Astrocyte of the hippocampus (primary cell): ENCODE results near the gene ANKRD53.

Experiments used
- DNase-seq: peaks from one replicate; pipeline ENCODE4 v3.0.0; 2011; ENCODE audit warnings: low read depth, low spot score

ANKRD53 gene, protein sequence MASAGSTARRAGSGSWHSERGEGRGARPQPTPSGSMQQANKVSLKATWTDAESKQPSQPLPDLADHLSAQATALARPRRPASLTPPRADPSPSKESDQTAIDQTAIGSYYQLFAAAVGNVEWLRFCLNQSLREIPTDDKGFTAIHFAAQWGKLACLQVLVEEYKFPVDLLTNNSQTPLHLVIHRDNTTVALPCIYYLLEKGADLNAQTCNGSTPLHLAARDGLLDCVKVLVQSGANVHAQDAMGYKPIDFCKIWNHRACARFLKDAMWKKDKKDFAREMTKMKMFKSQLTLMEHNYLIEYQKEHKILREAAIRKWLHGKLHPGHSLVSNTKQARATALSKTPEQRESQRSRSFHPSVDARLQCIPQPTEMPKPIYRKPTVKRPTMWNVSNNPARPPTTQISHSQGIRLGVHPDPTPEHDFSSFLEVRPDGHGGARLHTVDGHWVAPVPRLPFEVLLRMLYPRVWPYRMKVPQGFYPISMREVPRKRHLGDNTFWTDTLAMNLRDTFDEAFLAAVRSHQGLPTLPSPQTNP

DNA sequence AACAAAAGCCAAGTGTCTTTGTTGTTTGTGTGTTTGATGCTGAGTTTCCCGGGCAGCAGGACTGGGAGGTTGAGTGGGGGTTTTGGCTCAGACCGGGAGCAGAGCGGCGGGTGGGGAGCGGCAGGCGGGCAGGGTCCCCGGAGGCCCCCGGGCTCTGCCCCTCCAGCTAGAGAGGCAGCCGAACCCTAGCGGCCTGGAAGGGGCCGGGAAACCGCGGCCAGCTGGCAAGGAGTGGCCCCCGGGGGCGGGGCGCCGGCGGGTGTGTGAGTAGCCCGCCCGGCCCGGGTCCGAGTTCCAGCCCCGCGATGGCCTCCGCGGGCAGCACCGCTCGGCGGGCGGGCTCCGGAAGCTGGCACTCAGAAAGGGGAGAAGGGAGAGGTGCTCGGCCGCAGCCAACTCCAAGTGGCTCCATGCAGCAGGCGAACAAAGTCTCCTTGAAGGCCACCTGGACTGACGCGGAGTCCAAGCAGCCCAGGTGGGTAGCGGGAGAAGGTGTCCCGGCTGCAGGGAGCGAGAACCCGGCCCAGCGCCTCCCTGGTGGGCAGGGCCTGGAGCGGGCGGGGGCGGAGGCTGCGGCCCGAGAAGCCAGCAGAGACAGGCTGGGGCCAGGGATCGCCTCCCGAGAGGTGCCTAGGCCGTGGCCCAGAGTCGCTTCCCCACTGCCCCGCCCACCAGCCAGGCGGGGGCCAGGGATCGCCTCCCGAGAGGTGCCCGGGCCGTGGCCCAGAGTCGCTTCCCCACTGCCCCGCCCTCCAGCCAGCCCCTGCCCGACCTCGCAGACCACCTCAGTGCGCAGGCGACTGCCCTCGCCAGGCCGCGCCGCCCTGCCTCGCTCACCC lies at the start of gene ANKRD53:
Gene ANKRD53 (plus strand): TSS at position 290 of the 839 bp plus-strand sequence. CDS start 16 bp downstream, at position 306.
- DNase-seq: peak; percentile 69

DNA sequence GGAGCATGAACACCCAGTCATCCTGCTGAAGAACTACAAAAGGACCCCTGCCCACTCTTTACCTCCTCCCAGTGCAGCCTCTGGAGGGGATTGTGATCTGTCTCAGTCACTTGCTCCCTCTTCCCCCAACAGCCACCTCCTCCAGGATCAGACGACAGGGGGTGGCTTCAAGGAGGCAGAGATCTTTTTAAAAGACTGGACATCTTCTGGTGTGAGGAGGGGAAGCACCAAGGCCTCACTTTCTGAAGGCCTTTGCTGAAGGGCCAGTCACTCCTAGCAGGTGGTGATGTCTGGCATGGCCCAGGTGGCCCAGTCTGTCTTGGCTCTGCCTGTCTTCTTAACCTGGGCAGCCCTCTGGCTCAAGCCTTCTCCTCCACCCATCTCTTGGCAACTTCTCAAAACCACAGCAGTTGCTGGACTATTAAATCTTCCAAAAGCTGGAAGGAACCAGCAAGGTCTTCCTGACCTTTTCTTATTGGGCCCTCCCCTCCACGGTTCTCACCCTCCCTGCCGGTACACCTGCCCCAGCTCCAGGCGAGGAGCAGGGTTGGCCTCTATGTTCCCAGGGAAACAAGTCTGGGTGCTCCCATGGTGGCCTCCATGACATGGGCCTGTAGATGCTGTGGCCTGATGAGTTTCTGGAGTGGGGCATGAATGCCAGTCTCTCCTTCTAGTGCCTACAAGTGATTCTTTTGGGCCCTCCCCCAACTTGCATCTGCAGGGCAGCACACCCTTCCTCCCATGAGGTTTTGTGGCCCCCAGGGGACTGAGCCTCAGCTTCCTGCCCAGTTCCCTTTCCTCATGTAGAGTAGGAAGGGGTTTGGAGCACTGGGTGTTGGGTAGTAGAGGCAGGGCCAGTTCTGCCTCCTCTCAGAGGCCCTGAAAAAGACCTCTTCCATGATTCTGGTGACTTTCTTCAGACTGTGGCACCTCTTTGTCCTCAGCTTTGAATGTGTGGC lies 47.8 kb upstream of the ANKRD53 start:
- DNase-seq: no peak

DNA sequence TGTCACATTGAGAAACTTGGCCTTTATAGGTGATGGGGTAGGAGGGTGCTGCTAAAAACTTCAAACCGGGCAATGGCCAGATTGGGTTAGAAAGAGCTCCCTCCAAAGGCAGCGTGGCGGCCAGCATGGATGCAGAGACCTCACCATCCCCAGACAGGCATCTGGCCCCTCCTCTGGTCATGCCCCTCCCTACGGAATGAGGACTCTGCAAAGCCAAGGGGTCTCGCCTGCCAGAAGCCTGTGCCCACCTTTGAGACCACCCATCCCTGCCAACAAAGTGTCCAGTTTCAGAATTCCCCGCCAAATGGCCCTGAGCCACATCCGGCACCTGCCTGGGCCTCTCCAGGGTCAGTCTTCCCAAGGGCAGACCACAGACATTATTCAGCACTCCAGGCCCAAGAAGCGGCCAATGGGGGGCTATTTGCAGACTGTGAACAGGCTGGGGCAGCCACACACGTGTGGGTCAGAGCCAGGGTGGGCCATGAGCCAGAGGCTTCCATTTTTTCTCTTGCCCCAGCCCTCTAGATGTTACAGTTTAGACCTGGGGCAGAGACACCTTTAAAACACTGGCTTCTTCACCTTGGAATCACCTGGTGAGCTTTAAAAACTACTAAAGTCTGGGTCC lies 46.9 kb upstream of the ANKRD53 start:
- no peak for DNase-seq

DNA sequence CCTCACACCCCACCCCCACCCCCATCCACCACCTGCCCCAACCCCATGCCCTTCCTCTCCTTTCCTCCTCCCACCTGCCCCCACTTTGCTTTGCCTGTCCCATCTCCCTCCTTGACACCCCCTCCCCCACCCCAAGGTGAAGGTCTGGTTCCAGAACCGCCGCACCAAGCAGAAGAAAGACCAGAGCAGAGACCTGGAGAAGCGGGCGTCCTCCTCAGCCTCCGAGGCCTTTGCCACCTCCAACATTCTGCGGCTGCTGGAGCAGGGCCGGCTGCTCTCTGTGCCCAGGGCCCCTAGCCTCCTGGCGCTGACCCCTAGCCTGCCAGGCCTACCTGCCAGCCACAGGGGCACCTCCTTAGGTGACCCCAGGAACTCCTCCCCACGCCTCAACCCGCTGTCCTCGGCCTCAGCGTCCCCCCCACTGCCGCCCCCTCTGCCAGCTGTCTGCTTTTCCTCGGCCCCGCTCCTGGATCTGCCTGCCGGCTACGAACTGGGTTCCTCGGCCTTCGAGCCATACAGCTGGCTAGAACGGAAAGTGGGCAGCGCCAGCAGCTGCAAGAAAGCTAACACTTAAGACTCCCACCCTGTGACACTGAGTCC lies 45.7 kb upstream of the ANKRD53 start:
- DNase-seq: no peak

DNA sequence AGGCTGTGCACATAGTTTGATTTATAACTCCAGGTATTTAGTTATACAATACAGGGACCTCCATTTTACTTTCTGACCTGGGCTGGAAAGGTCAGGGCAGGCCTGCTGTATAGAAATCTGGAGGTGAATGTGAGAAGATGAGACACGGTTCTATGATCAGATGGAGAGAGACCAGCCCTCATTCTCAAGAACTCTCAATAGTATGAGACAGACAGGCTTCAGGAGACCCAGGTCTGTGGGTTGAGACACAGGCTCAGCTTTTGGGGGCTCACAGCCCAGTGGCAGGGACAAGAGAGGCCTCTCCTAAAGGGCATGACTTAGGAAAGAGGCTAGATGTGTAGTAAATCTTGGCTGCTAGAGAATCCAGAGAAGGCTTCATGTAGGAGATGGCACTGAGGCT lies 43.4 kb upstream of the ANKRD53 start:
- DNase-seq: no peak

- no peak for DNase-seq
These were observed 42.8 kb upstream of the ANKRD53 start, which contains the start of gene ATP6V1B1 for GRCh38 chr2:70935468-70936164. Gene ATP6V1B1, plus strand, starts transcription at chr2:70935900. Its CDS starts 55 bp downstream, at chr2:70935955.

DNA sequence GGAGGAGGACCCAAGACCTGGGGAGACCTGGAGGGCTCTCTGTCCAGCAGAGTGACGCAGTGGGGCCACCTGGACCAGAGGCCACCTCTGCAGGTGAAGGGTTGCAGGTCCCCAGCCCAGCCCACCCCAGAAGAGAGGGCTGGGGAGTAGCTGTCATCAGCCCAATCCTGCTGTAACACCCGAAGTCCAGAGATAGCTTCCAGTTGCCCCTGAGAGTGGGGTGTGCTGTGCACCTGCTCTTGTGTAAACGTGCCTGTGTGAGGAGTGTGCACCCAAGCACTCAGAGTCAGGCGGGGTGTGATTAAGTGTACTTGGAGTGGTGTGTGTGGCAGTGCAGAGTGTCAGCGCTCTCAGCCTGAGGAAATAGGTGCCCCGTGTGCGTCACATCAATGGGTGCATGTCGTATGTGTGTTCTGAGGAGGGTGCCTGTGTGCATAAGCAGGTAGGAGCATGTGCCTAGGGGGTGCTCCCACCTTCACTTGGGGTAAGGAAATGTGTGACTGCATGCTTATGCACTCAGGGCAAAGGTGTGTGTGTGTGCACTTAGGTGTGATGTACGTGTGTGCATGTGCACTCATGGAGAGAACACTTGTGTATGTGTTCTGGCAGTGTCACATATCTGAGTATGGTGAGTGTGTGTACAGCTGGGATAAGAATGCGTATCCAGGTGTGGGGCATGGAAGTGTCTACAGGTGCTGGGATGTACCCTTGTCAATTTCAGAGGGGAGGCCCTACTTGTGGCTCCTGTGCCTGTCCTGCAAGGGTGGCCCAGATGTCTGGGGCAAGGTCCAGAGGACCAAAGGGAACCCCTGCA lies 42.1 kb upstream of the ANKRD53 start:
- DNase-seq: no peak

DNA sequence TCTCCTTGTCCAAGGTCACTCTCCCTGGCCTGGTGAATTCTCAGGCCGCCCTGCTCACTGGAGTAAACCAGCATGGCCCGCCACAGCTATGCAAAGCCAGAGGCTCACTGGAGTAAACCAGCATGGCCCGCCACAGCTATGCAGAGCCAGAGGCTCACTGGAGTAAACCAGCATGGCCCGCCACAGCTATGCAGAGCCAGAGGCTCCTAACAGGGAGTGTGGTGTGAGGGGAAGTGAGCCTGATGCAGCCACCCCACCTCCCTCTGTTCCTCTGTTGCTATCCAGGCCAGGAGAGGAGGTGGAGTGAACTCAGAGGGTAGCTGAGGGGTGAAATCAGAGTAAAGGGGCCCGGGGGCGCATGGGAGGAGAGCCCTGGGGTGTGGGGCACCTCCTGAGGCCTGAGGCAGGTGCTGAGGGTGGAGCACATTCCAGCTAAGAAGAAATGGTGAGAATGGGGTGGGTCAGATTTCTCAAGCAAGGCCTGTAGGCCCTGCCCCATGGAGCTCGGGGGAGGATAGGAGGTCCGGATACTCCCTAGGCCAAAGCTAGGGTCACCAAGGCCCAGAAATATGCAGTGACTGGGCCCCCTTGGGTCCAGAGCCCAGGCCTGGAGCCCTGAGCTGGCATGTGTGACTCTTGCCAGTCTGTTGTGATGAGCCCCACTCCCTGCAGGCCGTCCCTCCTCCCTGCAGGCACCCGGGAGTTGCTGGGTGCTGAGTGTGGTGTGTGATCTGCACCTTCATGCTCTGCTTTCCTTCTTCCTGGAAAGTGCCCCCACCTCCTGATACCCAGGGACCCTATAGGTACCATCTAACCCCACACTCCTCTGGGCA lies 41.2 kb upstream of the ANKRD53 start:
- DNase-seq: peak; percentile 59

DNA sequence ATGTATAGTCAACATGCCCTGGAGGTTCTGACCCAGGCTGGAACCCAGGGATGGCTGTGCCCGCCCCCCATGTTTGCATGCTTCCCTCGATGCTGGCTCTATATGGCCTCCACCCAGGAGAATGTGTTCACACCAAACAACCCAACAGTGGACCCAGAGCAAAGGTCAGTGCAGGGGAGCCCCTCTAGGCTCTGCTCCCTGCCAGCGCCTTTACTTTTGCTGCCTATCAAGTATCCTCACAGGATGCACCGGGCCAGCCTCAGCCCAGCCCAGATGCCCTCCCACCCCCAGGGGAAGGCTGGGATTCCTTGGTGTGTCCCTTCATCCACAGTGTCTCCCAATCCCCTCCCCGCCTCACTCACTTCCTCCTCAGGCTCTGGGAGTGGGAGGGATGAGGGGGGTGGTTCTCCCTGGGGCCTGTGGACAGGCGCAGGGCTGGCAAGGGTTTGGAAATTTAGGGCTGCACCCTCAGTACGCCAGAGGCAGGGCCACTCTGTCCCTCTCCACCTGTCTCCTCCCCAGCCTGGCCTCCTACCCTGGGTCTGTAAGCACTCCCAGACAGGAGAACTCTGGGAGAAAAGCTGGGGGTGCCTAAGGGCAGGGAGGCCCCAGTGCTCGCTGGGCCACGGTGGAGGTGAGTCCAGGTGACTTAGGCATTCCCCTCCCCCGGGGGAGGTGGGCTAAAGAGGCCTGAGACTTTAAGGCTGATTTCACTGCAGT lies 40.4 kb upstream of the ANKRD53 start:
- DNase-seq: no peak

DNA sequence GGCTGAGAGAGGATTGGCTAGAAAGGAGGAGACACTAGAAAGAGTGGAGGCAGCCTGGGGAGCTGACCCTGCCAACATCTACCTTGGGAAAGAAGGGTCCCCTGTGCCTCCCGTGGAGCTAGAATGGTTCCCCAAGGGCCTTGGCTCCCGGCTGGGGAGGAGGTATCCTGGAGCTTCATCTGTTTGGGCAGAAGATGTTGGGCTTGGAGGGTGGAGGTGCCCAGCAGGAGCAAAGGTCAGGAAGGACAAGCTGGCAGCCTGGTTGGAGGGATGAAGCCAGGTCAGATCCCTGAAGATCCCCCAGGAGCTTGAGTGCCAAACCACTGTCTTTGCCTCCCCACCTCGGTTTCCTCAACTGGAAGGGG lies 39.9 kb upstream of the ANKRD53 start:
- DNase-seq: no peak

DNA sequence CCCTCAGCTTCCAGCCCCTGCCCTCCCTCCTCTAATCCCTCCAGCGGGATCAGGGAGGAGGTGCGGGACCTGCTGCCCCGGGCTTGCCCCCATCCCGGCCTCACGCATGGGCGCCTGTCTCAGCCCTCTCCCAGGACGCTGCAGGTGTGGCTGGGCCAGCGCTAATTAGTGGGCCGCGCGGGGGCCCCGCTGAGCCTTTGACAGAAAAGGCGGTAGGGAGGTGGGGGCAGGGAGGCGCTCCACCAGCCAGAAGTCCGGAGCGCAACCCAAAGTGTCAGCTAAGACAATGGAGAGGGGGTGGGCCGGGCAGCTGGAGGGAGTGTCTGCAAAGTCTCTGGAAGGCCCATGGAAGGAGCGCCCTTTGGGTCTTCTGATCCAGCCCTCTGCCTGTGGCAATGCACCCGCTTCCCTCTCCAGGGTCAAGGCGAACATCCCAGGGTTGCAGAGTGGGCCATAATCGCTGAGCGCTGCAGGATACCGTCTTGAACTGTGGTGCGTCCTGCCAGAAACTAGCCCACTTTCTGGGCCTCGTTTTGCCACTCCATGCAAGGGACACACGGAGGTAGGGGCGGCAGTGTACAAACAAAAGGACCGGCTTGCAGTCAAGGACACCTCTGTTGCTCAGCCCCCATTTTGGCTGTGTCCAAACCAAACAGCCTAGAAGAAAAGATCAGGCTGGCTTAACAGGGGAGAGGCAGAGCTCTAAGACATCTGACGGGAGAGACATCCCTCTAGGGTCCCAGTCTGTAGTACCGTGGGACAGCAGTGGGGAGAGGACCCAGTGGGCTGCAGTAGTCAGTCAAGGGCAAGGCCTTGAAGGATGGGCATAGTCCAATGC lies 39.2 kb upstream of the ANKRD53 start:
- DNase-seq: no peak

DNA sequence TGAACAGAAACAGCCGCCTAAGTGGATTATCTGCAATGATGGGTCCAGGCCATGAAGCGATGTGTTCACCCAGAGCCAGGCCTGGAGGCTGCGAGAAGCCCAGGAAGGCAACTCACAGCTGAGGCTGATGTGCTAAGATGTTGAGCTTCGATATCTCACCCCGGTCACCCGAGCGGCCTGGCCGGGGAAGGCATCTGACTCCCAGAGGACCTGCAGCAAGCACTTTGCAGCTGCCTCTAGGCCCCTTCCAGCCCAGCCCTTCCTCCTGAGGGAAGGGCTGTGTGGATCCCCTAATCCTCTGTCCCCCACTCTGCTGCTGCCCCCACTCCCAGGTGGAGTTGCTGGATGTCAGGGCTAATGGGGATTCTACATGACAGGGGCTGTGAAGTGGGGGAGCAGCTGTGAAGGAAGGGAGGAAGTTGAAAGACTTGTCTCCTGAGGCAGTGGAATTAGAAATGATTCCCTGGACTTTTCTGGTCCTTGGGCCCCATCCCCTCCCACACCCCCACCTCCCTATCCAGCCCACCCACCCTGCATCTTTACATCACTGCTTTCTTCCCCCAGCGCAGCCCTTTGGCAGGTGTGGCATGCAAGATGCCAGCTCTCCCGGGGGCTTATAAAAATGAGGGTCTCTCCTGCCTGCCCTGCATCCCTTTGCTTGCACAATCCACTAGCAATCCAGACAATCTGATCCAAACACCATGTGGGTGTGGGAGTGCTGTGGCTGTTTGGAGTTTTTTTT lies 38.4 kb upstream of the ANKRD53 start:
- no peak for DNase-seq

- no peak for DNase-seq
These were observed 37.2 kb upstream of the ANKRD53 start for GRCh38 chr2:70941186-70941585.

GRCh38 chr2:70941701-70942100 lies 36.7 kb upstream of the ANKRD53 start:
- no peak for DNase-seq

DNA sequence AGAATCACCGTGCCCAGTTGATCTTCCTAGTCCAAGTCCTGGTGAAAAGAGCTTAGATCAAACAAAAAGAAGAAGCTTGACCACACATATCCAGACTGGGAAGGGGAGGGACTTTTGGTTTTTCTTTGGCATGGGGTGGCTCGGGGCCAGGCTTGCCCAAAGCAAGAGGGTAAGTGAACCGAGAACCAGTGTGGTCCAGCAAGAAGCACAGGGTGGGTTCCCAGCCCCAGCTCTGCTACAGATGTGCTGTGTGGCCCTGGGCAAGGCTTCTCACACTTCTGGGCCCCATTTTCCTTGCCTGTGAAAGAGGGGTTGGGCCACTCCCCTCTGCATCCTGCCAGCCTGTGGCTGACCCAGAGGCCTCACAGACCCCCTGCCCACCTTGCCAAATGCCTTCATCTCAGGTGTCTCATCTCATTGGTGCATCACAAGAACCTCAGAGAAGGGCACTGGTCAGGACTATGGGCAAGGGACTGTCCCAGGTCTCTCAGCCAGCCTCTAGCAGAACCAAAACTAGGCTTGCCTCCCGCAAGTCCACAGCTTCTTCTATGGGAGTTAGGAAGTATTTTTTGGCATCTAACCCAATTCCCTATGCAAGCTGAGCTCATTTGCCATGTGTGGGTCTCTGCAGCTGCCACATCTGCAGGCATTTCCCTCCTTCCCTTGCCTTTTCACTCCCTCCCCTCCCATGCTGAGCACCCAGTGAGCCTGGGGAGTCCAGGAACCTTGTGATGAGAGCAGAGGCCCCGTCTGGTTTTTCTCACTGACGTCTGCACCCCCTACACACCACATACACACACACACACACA lies 35.8 kb upstream of the ANKRD53 start:
- DNase-seq: no peak
